GM10266 (cell line): Measurements from ENCODE around the gene TP53I3.
A peak's percentile ranks its signal among the peaks of the same experiment; 100 is the strongest.

Experiments
- DNase-seq: peaks from one replicate; pipeline ENCODE4 v3.0.0; 2012; ENCODE audit errors: extremely low spot score
- TF ChIP-seq, protein P1 (sequence below): IDR thresholded peaks from 2 replicates; pipeline ENCODE4 v1.5.1; 2012; ENCODE audit warnings: mild to moderate bottlenecking, low read depth; ENCODE audit not compliant: control insufficient read depth, insufficient read depth; ENCODE audit errors: missing control alignments

The TP53I3 gene

GRCh38 chr2:24088821-24089359, 4.3 kb upstream of the TP53I3 start:
- TF ChIP-seq, protein P1, sequence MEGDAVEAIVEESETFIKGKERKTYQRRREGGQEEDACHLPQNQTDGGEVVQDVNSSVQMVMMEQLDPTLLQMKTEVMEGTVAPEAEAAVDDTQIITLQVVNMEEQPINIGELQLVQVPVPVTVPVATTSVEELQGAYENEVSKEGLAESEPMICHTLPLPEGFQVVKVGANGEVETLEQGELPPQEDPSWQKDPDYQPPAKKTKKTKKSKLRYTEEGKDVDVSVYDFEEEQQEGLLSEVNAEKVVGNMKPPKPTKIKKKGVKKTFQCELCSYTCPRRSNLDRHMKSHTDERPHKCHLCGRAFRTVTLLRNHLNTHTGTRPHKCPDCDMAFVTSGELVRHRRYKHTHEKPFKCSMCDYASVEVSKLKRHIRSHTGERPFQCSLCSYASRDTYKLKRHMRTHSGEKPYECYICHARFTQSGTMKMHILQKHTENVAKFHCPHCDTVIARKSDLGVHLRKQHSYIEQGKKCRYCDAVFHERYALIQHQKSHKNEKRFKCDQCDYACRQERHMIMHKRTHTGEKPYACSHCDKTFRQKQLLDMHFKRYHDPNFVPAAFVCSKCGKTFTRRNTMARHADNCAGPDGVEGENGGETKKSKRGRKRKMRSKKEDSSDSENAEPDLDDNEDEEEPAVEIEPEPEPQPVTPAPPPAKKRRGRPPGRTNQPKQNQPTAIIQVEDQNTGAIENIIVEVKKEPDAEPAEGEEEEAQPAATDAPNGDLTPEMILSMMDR = no peak
- DNase-seq = no peak

GRCh38 chr2:24087032-24087431, 2.4 kb upstream of the TP53I3 start:
- DNase-seq = no peak
- TF ChIP-seq, protein P1 = no peak

GRCh38 chr2:24086241-24086640, 1.6 kb upstream of the TP53I3 start:
- TF ChIP-seq, protein P1 = no peak
- no peak for DNase-seq

GRCh38 chr2:24085200-24085489, 511 bp upstream of the TP53I3 start:
- TF ChIP-seq, protein P1 = no peak
- DNase-seq = no peak

GRCh38 chr2:24083567-24084385, 858 bp downstream of the TP53I3 start:
- peak; percentile 90 for DNase-seq
- TF ChIP-seq, protein P1 = peak; percentile 11

- no peak for DNase-seq
- TF ChIP-seq, protein P1 = no peak
Measured at GRCh38 chr2:24082787-24083566, 1.7 kb downstream of the TP53I3 start.

GRCh38 chr2:24080701-24081100, 3.9 kb downstream of the TP53I3 start:
- DNase-seq = no peak
- TF ChIP-seq, protein P1 = no peak
